Loucy (cell line): ENCODE results near the gene BFAR.

ENCODE experiments used
- H2AFZ ChIP-seq: fragments of 200-600 bp; sonication (generic); 2 replicates; pipeline ENCODE4 v1.6.0; 2016; ENCODE audit warnings: antibody characterized with exemption, mild to moderate bottlenecking, low read length, moderate library complexity
- H3F3A ChIP-seq: fragments of 200-600 bp; 2 replicates; pipeline ENCODE4 v1.6.0; 2016; ENCODE audit warnings: antibody characterized with exemption, low read depth, mild to moderate bottlenecking
- H3K27me3 ChIP-seq: fragments of 200-600 bp; sonication (generic); 2 replicates; pipeline ENCODE4 v1.6.1; 2014; ENCODE audit warnings: low read length, mild to moderate bottlenecking; ENCODE audit not compliant: insufficient read depth, poor library complexity, severe bottlenecking
- H3K36me3 ChIP-seq: fragments of 200-600 bp; sonication (generic); 2 replicates; pipeline ENCODE4 v1.6.1; 2016; ENCODE audit warnings: low read length; ENCODE audit not compliant: insufficient read depth
- H3K4me1 ChIP-seq: fragments of 200-600 bp; sonication (generic); 2 replicates; pipeline ENCODE4 v1.5.1; 2014; ENCODE audit warnings: low read length, mild to moderate bottlenecking; ENCODE audit not compliant: insufficient read depth, poor library complexity, severe bottlenecking
- H3K4me2 ChIP-seq: fragments of 200-600 bp; sonication (generic); 2 replicates; pipeline ENCODE4 v1.6.0; 2014; ENCODE audit warnings: antibody characterized with exemption, low read length, low read depth, mild to moderate bottlenecking; ENCODE audit not compliant: poor library complexity, severe bottlenecking
- H3K4me3 ChIP-seq: fragments of 200-600 bp; sonication (generic); 2 replicates; pipeline ENCODE4 v1.5.1; 2014; ENCODE audit warnings: low read length, mild to moderate bottlenecking, mixed read lengths; ENCODE audit not compliant: poor library complexity, severe bottlenecking
- H3K79me2 ChIP-seq: fragments of 200-600 bp; sonication (generic); 2 replicates; pipeline ENCODE4 v1.6.1; 2014; ENCODE audit warnings: low read length; ENCODE audit not compliant: insufficient read depth
- H3K9ac ChIP-seq: fragments of 200-600 bp; sonication (generic); 2 replicates; pipeline ENCODE4 v1.6.0; 2014; ENCODE audit warnings: mild to moderate bottlenecking, low read depth, low read length, moderate library complexity; ENCODE audit not compliant: poor library complexity, severe bottlenecking
- H3K9me2 ChIP-seq: fragments of 200-600 bp; sonication (generic); replicated peaks from 2 replicates; pipeline ENCODE4 v1.6.1; 2016; ENCODE audit warnings: low read depth, low read length, mixed read lengths
- H3K9me3 ChIP-seq: fragments of 200-600 bp; sonication (generic); 2 replicates; pipeline ENCODE4 v1.6.1; 2014; ENCODE audit warnings: mild to moderate bottlenecking, antibody characterized with exemption, low read length, low read depth; ENCODE audit not compliant: insufficient read depth
- H4K20me1 ChIP-seq: fragments of 200-600 bp; sonication (generic); 2 replicates; pipeline ENCODE4 v1.6.0; 2014; ENCODE audit warnings: antibody characterized with exemption, low read length, mild to moderate bottlenecking; ENCODE audit not compliant: insufficient read depth, poor library complexity, severe bottlenecking
- EZH2phosphoT487 ChIP-seq: fragments of 200-600 bp; IDR thresholded peaks from 2 replicates; pipeline ENCODE4 v1.6.1; 2018; ENCODE audit warnings: antibody characterized with exemption, mild to moderate bottlenecking, moderate library complexity, borderline replicate concordance
- TF ChIP-seq, protein P1 (sequence below): fragments of 200-600 bp; sonication (generic); conservative IDR thresholded peaks from 2 replicates; pipeline ENCODE4 v1.5.1; 2014; ENCODE audit warnings: mild to moderate bottlenecking, antibody characterized with exemption, low read length

Gene BFAR

GRCh38 chr16:14641206-14641605, 8.5 kb downstream of the BFAR start:
- Histone ChIP-seq H3K9ac (no peak overlapping the region), H3K79me2 (peaks cover 48% of the 10 kb centered on the region; the same call in 1 of the 2 replicates), H3K36me3 (peaks cover 16% of the 10 kb centered on the region; the same call in 1 of the 2 replicates), H3K4me2 (no peak overlapping the region), H2AFZ (no peak overlapping the region), H3K4me3 (no peak overlapping the region), H3K9me2 (no peaks in the 10 kb centered on the region), H3K27me3 (no peaks in the 10 kb centered on the region), H3F3A (no peaks in the 10 kb centered on the region), H3K9me3 (no peaks in the 10 kb centered on the region), H4K20me1 (peaks cover 8% of the 10 kb centered on the region), H3K4me1 (no peaks in the 10 kb centered on the region)
- TF ChIP-seq, protein P1, sequence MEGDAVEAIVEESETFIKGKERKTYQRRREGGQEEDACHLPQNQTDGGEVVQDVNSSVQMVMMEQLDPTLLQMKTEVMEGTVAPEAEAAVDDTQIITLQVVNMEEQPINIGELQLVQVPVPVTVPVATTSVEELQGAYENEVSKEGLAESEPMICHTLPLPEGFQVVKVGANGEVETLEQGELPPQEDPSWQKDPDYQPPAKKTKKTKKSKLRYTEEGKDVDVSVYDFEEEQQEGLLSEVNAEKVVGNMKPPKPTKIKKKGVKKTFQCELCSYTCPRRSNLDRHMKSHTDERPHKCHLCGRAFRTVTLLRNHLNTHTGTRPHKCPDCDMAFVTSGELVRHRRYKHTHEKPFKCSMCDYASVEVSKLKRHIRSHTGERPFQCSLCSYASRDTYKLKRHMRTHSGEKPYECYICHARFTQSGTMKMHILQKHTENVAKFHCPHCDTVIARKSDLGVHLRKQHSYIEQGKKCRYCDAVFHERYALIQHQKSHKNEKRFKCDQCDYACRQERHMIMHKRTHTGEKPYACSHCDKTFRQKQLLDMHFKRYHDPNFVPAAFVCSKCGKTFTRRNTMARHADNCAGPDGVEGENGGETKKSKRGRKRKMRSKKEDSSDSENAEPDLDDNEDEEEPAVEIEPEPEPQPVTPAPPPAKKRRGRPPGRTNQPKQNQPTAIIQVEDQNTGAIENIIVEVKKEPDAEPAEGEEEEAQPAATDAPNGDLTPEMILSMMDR, result no peak
- no peak for TF ChIP-seq EZH2phosphoT487

GRCh38 chr16:14641926-14642325, 9.2 kb downstream of the BFAR start:
- Histone ChIP-seq H3K9me2 (no peaks in the 10 kb centered on the region), H2AFZ (no peak overlapping the region), H3K79me2 (peaks cover 46% of the 10 kb centered on the region; the same call in 1 of the 2 replicates), H3K9me3 (no peaks in the 10 kb centered on the region), H3K4me3 (no peak overlapping the region), H4K20me1 (peaks cover 8% of the 10 kb centered on the region), H3K9ac (no peak overlapping the region), H3F3A (no peaks in the 10 kb centered on the region), H3K4me2 (no peak overlapping the region), H3K27me3 (no peaks in the 10 kb centered on the region), H3K4me1 (no peaks in the 10 kb centered on the region), H3K36me3 (peaks cover 16% of the 10 kb centered on the region; the same call in 1 of the 2 replicates)
- TF ChIP-seq EZH2phosphoT487, result no peak
- TF ChIP-seq, protein P1, result no peak

- Histone ChIP-seq H3K9ac (no peak overlapping the region), H3K9me3 (no peaks in the 10 kb centered on the region), H3K9me2 (no peaks in the 10 kb centered on the region), H2AFZ (no peak overlapping the region), H3K4me3 (no peak overlapping the region), H3K4me2 (no peak overlapping the region), H3K36me3 (peaks cover 41% of the 10 kb centered on the region; the same call in 1 of the 2 replicates), H3K27me3 (no peaks in the 10 kb centered on the region), H4K20me1 (no peaks in the 10 kb centered on the region), H3K79me2 (no peaks in the 10 kb centered on the region), H3F3A (no peaks in the 10 kb centered on the region), H3K4me1 (no peaks in the 10 kb centered on the region)
- TF ChIP-seq, protein P1, result no peak
- TF ChIP-seq EZH2phosphoT487, result no peak
These were observed 17.1 kb downstream of the BFAR start for GRCh38 chr16:14649816-14650215.
